Hematopoietic multipotent progenitor cell treated with erythropoietin and hydrocortisone succinate and interleukin-3 and kit ligand, for 15 days (in vitro differentiated cells): ENCODE results near the gene GALNT3.

Experiments used
- DNase-seq: peaks from one replicate; pipeline ENCODE4 v3.0.0-alpha.2; 2015; ENCODE audit warnings: low spot score

The GALNT3 gene

GRCh38 chr2:165796129-165796528, 2.1 kb upstream of the GALNT3 start:
- DNase-seq, result no peak

GRCh38 chr2:165795011-165795410, 964 bp upstream of the GALNT3 start:
- no peak for DNase-seq

GRCh38 chr2:165794536-165794928, 485 bp upstream of the GALNT3 start:
- DNase-seq, result no peak

- DNase-seq, result no peak
Observed at GRCh38 chr2:165793161-165793778, 777 bp downstream of the GALNT3 start.

- no peak for DNase-seq
Observed at GRCh38 chr2:165792104-165792454, 2.0 kb downstream of the GALNT3 start.

- DNase-seq, result no peak
Observed at GRCh38 chr2:165791421-165792103, 2.5 kb downstream of the GALNT3 start.

- no peak for DNase-seq
Observed at GRCh38 chr2:165790466-165790865, 3.6 kb downstream of the GALNT3 start.

- no peak for DNase-seq
Observed at GRCh38 chr2:165787334-165787733, 6.7 kb downstream of the GALNT3 start.

- no peak for DNase-seq
Observed at GRCh38 chr2:165779706-165780105, 14.3 kb downstream of the GALNT3 start.

GRCh38 chr2:165778653-165779451, 15.2 kb downstream of the GALNT3 start:
- DNase-seq, result no peak

GRCh38 chr2:165778187-165778556, 15.9 kb downstream of the GALNT3 start:
- DNase-seq, result no peak

GRCh38 chr2:165777522-165778186, 16.4 kb downstream of the GALNT3 start:
- no peak for DNase-seq

GRCh38 chr2:165776796-165777195, 17.3 kb downstream of the GALNT3 start:
- DNase-seq, result no peak

GRCh38 chr2:165776013-165776412, 18.0 kb downstream of the GALNT3 start:
- no peak for DNase-seq

GRCh38 chr2:165773684-165774083, 20.4 kb downstream of the GALNT3 start:
- no peak for DNase-seq

GRCh38 chr2:165772183-165772582, 21.9 kb downstream of the GALNT3 start:
- DNase-seq, result no peak

- DNase-seq, result no peak
Observed at GRCh38 chr2:165766326-165766927, 27.6 kb downstream of the GALNT3 start.

- DNase-seq, result no peak
Observed at GRCh38 chr2:165762723-165763122, 31.3 kb downstream of the GALNT3 start.

GRCh38 chr2:165757906-165758675, 36.0 kb downstream of the GALNT3 start:
- no peak for DNase-seq

- DNase-seq, result no peak
Observed at GRCh38 chr2:165746501-165746900, 47.5 kb downstream of the GALNT3 start.

GRCh38 chr2:165745916-165746315, 48.1 kb downstream of the GALNT3 start:
- DNase-seq, result no peak

- no peak for DNase-seq
Observed at GRCh38 chr2:165743442-165743841, 50.6 kb downstream of the GALNT3 start.
